ENCODE measurements around the gene PPIL1. TPM values are rescaled to one million over a fixed set of nuclear protein-coding genes. Genes with fewer than 3 reads are reported as not detected.
"Not testable (repeated sequence)": the region's sequence is repeated elsewhere in the genome, so short reads cannot be mapped to it uniquely, and the experiment has no call there.

PPIL1 gene
- total RNA-seq, 4 donors from 2014 or later, result 9.2 to 19.8 (median 13.0) TPM

DNA sequence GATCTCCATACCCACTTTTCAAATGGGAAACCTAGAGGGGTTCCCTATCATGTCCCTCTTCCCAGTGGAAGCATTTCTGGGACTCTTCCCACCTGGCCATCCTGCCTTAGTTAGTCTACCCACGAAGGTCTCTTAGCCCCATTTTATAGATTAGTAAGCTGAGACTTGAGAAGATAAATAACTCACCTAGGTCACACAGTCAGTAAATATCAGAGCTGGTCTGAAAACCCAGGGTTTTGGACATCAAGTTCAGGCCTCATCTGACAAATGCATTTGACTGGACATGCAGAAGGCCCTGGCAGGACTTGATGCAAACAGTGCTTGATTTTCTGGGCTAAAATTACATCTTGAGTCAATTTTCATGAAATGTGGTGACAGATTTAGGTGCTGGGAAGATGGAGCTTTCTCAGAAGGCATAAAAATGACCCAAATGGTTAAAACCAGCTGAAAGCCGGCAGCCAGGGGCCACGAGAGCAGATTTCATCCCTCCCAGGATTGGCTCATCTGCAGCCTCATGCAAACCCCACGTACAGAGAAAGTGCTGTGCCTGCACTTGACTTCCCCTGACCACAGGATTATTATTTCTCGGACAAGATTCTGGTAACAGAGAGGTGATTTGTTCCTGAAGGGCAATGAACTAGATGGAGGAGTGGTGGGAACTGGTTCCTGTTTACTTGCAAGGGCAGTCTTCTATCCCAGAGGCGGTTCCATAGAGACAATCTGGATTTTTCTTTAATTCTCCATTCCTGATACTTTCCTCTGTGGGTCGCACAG is 58.5 kb downstream of the PPIL1 start:
- Histone ChIP-seq H3K27ac (no peak overlapping the region), H3K27me3 (no peaks in the 10 kb centered on the region), H3K4me3 (no peak overlapping the region), H3K36me3 (no peaks in the 10 kb centered on the region), H3K9me3 (no peaks in the 10 kb centered on the region), H3K4me1 (peaks cover 0 to 7% (median 0%) of the 10 kb centered on the region in 4 donors)
- no peak for TF ChIP-seq EP300 (IDR thresholded peaks at IDR 0.05)
- TF ChIP-seq, protein P1, sequence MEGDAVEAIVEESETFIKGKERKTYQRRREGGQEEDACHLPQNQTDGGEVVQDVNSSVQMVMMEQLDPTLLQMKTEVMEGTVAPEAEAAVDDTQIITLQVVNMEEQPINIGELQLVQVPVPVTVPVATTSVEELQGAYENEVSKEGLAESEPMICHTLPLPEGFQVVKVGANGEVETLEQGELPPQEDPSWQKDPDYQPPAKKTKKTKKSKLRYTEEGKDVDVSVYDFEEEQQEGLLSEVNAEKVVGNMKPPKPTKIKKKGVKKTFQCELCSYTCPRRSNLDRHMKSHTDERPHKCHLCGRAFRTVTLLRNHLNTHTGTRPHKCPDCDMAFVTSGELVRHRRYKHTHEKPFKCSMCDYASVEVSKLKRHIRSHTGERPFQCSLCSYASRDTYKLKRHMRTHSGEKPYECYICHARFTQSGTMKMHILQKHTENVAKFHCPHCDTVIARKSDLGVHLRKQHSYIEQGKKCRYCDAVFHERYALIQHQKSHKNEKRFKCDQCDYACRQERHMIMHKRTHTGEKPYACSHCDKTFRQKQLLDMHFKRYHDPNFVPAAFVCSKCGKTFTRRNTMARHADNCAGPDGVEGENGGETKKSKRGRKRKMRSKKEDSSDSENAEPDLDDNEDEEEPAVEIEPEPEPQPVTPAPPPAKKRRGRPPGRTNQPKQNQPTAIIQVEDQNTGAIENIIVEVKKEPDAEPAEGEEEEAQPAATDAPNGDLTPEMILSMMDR (IDR thresholded peaks at IDR 0.05), result no peak
- no peak for TF ChIP-seq POLR2A (IDR thresholded peaks at IDR 0.05)
- 35 to 52% methylated on average over 7 of the region's 7 CpGs for WGBS, 2 donors
- no peak for DNase-seq (ENCODE audit: low spot score in 2 of 2)

DNA sequence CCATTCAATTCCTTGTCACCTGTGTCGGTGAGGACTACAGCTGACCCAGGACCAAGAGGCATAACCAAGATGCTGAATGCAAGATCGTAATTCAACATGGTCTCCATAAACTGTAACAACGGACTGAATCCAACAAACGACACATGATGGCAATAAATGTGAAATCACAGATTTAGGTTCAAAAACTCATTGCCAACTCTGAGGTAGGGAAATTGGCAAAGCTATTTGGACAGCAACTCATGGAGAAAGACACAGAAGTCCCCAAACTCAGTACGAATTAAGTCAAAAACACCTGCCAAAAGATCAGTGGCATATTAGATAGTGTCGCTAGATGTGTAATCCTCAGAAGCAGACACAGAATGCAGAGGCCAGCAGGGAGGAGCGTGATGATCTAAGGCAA is 60.4 kb downstream of the PPIL1 start:
- H3K9me3 ChIP-seq, result no peaks in the 10 kb centered on the region
- TF ChIP-seq, protein P1 (IDR thresholded peaks at IDR 0.05), result no peak
- TF ChIP-seq POLR2A (IDR thresholded peaks at IDR 0.05) (no peak), EP300 (IDR thresholded peaks at IDR 0.05) (no peak)
- no peak overlapping the region for H3K27ac ChIP-seq
- no peaks in the 10 kb centered on the region for H3K27me3 ChIP-seq
- no peak for DNase-seq (ENCODE audit: low spot score in 2 of 2)
- 87 to 91% methylated on average over 7 of the region's 7 CpGs for WGBS, 2 donors
- H3K4me3 ChIP-seq, result no peak overlapping the region
- no peaks in the 10 kb centered on the region for H3K36me3 ChIP-seq
- H3K4me1 ChIP-seq, result peaks cover 0 to 7% (median 0%) of the 10 kb centered on the region in 4 donors

GRCh38 chr6:36813526-36813925 is 61.1 kb downstream of the PPIL1 start:
- Histone ChIP-seq H3K27ac (no peak overlapping the region), H3K4me3 (no peak overlapping the region), H3K36me3 (no peaks in the 10 kb centered on the region), H3K27me3 (no peaks in the 10 kb centered on the region), H3K9me3 (no peaks in the 10 kb centered on the region), H3K4me1 (peaks cover 0 to under 1% (median 0%) of the 10 kb centered on the region in 4 donors)
- TF ChIP-seq, protein P1 (IDR thresholded peaks at IDR 0.05), result no peak
- TF ChIP-seq EP300 (IDR thresholded peaks at IDR 0.05) (no peak), POLR2A (IDR thresholded peaks at IDR 0.05) (no peak)
- WGBS, 2 donors, result 65% methylated on average over 3 of the region's 3 CpGs
- no peak for DNase-seq (ENCODE audit: low spot score in 2 of 2)

DNA sequence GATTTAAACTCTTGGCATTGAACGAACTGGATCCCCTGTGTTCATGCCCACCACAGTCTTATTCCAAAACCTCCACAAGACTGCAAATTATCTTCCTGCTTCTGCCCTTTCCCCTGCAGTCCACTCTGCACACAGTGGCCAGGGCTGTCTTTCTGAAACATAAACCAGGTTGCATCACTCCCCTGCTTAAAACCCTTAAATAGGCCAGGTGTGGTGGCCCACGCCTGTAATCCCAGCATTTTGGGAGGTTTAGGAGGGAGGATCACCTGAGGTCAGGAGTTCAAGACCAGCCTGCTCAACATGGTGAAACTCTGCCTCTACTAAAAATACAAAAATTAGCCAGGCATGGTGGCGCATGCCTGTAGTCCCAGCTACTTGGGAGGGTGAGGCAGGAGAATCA is 61.6 kb downstream of the PPIL1 start:
- not testable (repeated sequence) for H3K9me3 ChIP-seq; H3K27me3 ChIP-seq; H3K27ac ChIP-seq; H3K4me3 ChIP-seq; H3K4me1 ChIP-seq; H3K36me3 ChIP-seq; DNase-seq (ENCODE audit: low spot score in 2 of 2)
- WGBS, 2 donors, result 88 to 91% methylated on average over 3 of the region's 3 CpGs

GRCh38 chr6:36809941-36810803 is 64.4 kb downstream of the PPIL1 start:
- H3K36me3 ChIP-seq, result no peaks in the 10 kb centered on the region
- H3K4me3 ChIP-seq, result no peak overlapping the region
- peaks cover 0 to 7% of the 10 kb centered on the region in 2 donors for H3K27me3 ChIP-seq
- WGBS, 2 donors, result 65 to 70% methylated on average over 16 of the region's 16 CpGs
- TF ChIP-seq EP300 (IDR thresholded peaks at IDR 0.05), result no peak
- no peak for TF ChIP-seq POLR2A (IDR thresholded peaks at IDR 0.05)
- TF ChIP-seq, protein P1 (IDR thresholded peaks at IDR 0.05), result no peak
- no peak for DNase-seq (ENCODE audit: low spot score in 2 of 2)
- no peaks in the 10 kb centered on the region for H3K4me1 ChIP-seq
- no peaks in the 10 kb centered on the region for H3K9me3 ChIP-seq
- no peak overlapping the region for H3K27ac ChIP-seq

Measured in tibial nerve (tissue), 4 donors.